RWPE1 (cell line): ENCODE measurements around the gene EFHC1.
A peak's percentile ranks its signal among the peaks of the same experiment; 100 is the strongest.

Source experiments
- CTCF ChIA-PET: fragments of 350-600 bp; sonication (Branson Sonifier 250); formaldehyde crosslinking; extraction: SDS; loops from one replicate; lab custom pipeline; 2021; lab: Yijun Ruan, JAX
- POLR2A ChIA-PET: fragments of 400-600 bp; formaldehyde crosslinking; extraction: SDS; loops from one replicate; lab custom pipeline; 2020; ENCODE audit warnings: antibody characterized with exemption; ENCODE audit not compliant: low non-redundant PET; lab: Yijun Ruan, JAX
- DNase-seq: peaks from one replicate; pipeline ENCODE4 v3.0.0; 2012; ENCODE audit warnings: low spot score
- H3K27ac ChIP-seq: fragments of 450-650 bp; 2 replicates; pipeline ENCODE4 v1.5.1; 2017
- CTCF ChIP-seq: fragments of 450-650 bp; conservative IDR thresholded peaks from 2 replicates; pipeline ENCODE4 v1.5.1; 2017; ENCODE audit warnings: low read depth, mild to moderate bottlenecking

Gene EFHC1

GRCh38 chr6:52389626-52390360 is 30.3 kb upstream of the EFHC1 start:
- no peak for TF ChIP-seq CTCF
- peak overlapping the region; percentile 69 for H3K27ac ChIP-seq
- ChIA-PET POLR2A (no interaction called here), CTCF (interaction anchor here (0.6 to 1.1 kb wide), 8 partner anchors 12 to 276 kb away, joined by 3 to 5 read pairs (median 3); no protein-coding TSS in a partner anchor)
- DNase-seq, result peak; percentile 26

GRCh38 chr6:52390361-52390727 is 29.8 kb upstream of the EFHC1 start:
- POLR2A ChIA-PET, result no interaction called here
- H3K27ac ChIP-seq, result no peak overlapping the region

GRCh38 chr6:52391599-52391998 is 28.5 kb upstream of the EFHC1 start:
- POLR2A ChIA-PET, result no interaction called here

More at GRCh38 chr6:52390361-52390727, 29.8 kb upstream of the EFHC1 start:
- CTCF ChIA-PET, result interaction anchor here (0.6 to 1.1 kb wide), 6 partner anchors 17 to 276 kb away, joined by 3 to 5 read pairs (median 3); no protein-coding TSS in a partner anchor
- peak; percentile 71 for DNase-seq
- no peak for TF ChIP-seq CTCF

GRCh38 chr6:52392944-52393343 is 27.2 kb upstream of the EFHC1 start:
- no peak for DNase-seq
- ChIA-PET POLR2A (no interaction called here), CTCF (interaction anchor here (0.8 kb wide), 1 partner anchor 107 kb away, joined by 3 read pairs; no protein-coding TSS in a partner anchor)
- no peak for TF ChIP-seq CTCF
- no peak overlapping the region for H3K27ac ChIP-seq

More at GRCh38 chr6:52391599-52391998, 28.5 kb upstream of the EFHC1 start:
- DNase-seq, result no peak
- TF ChIP-seq CTCF, result no peak
- H3K27ac ChIP-seq, result no peak overlapping the region
- CTCF ChIA-PET, result interaction anchor here (0.6 kb wide), 1 partner anchor 262 kb away, joined by 3 read pairs; no protein-coding TSS in a partner anchor

DNA sequence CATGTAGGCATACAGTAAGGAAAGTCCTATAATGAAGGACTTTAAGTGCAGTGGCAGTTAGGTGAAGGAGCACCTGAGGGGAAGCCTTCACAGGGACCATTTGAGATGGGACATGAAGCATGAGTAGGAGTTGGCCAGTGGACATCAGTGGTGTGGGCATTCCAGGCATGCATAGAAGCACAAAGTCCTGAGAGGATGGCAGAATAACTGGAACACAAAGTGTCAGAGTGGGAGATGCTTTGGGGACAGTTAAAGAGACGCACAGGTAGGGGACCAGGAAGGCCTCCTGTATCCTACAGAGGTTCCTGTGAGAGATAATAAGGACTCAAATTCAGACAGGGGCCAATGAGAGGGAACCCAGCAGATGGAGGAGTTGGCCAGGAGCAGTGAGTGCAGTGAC is 26.4 kb upstream of the EFHC1 start:
- ChIA-PET POLR2A (no interaction called here), CTCF (interaction anchor here (0.6 kb wide), 1 partner anchor 602 kb away, joined by 3 read pairs; no protein-coding TSS in a partner anchor)
- H3K27ac ChIP-seq, result no peak overlapping the region
- no peak for TF ChIP-seq CTCF
- DNase-seq, result no peak

DNA sequence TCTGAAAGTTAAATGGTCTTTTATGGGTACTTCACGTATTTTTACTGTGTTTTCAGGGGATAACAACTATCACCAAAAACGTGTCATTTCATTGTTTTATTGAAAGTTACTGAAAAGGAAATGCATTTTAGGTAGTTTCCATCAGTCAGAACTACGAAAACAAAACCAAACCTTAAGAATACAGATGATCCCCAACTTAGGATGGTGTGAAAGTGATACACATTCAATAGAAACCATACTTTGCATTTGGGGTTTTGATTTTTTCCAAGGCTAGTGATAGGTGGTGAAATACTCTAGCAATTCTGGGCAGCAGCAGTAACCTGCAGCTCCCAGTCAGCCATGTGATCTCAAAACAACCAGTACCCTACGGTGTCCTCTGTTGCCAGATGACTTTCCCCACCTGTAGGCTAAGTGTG is 25.9 kb upstream of the EFHC1 start:
- no peak overlapping the region for H3K27ac ChIP-seq
- ChIA-PET CTCF (interaction anchor here (0.6 kb wide), 1 partner anchor 601 kb away, joined by 3 read pairs; no protein-coding TSS in a partner anchor), POLR2A (interaction anchor here (0.5 kb wide), 1 partner anchor 25 kb away, joined by 8 read pairs; no protein-coding TSS in a partner anchor)
- no peak for DNase-seq
- TF ChIP-seq CTCF, result no peak
